ENCODE results near the gene JAK2. TPM values are rescaled to one million over a fixed set of nuclear protein-coding genes. Genes with fewer than 3 reads are reported as not detected.
"Not testable (repeated sequence)": the region's sequence is repeated elsewhere in the genome, so short reads cannot be mapped to it uniquely, and the experiment has no call there.

JAK2 gene
- total RNA-seq, 1 donor from 2014 or later, result 5.8 TPM

- H3K4me1 Mint-ChIP-seq (ENCODE audit: low read depth, unreplicated experiment), result no peaks in the 10 kb centered on the region
- no peak for DNase-seq
- no peaks in the 10 kb centered on the region for H3K9me3 Mint-ChIP-seq (ENCODE audit: unreplicated experiment)
- no peak overlapping the region for H3K4me3 Mint-ChIP-seq (ENCODE audit: unreplicated experiment)
- H3K27me3 Mint-ChIP-seq (ENCODE audit: unreplicated experiment), result no peaks in the 10 kb centered on the region
- TF ChIP-seq, protein P1, sequence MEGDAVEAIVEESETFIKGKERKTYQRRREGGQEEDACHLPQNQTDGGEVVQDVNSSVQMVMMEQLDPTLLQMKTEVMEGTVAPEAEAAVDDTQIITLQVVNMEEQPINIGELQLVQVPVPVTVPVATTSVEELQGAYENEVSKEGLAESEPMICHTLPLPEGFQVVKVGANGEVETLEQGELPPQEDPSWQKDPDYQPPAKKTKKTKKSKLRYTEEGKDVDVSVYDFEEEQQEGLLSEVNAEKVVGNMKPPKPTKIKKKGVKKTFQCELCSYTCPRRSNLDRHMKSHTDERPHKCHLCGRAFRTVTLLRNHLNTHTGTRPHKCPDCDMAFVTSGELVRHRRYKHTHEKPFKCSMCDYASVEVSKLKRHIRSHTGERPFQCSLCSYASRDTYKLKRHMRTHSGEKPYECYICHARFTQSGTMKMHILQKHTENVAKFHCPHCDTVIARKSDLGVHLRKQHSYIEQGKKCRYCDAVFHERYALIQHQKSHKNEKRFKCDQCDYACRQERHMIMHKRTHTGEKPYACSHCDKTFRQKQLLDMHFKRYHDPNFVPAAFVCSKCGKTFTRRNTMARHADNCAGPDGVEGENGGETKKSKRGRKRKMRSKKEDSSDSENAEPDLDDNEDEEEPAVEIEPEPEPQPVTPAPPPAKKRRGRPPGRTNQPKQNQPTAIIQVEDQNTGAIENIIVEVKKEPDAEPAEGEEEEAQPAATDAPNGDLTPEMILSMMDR (IDR thresholded peaks at IDR 0.05; ENCODE audit: partially characterized antibody, unreplicated experiment), result no peak
- H3K36me3 Mint-ChIP-seq (ENCODE audit: unreplicated experiment), result no peaks in the 10 kb centered on the region
- no peak overlapping the region for H3K27ac Mint-ChIP-seq (ENCODE audit: unreplicated experiment)
Measured at GRCh38 chr9:4939118-4939561, 45.9 kb upstream of the JAK2 start.

DNA sequence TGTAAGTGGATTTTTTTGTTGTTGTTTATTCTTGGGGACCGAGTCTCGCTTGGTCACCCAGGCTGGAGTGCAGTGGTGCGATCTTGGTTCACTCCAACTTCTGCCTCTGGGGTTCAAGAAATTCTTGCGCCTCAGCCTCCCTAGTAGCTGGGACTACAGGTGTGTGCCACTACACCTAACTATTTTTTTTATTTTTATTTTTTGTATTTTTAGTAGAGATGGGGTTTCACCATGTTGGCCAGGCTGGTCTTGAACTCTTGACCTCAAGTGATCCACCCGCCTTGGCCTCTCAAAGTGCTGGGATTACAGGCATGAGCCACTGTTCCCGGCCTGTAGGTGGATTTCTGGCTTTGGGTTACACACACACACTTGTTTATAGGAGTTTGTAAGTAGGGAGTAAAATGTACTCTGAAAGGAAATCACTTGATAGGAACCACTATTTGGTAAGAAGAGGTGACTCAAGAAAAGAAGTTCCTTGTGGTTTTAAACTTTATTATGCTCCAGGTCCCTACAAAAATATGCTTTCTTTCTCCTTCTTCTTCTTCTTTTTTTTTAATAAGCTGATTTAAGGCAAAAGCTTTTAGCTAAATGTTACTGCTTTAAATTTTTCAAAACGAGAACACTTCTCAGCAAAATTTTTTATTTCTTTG is 42.9 kb upstream of the JAK2 start:
- not testable (repeated sequence) for DNase-seq; H3K27me3 Mint-ChIP-seq (ENCODE audit: unreplicated experiment); H3K4me3 Mint-ChIP-seq (ENCODE audit: unreplicated experiment); H3K9me3 Mint-ChIP-seq (ENCODE audit: unreplicated experiment); H3K27ac Mint-ChIP-seq (ENCODE audit: unreplicated experiment); H3K4me1 Mint-ChIP-seq (ENCODE audit: low read depth, unreplicated experiment); H3K36me3 Mint-ChIP-seq (ENCODE audit: unreplicated experiment)

GRCh38 chr9:4943346-4943745 is 41.7 kb upstream of the JAK2 start:
- H3K27ac Mint-ChIP-seq (ENCODE audit: unreplicated experiment), result no peak overlapping the region
- H3K4me3 Mint-ChIP-seq (ENCODE audit: unreplicated experiment), result no peak overlapping the region
- H3K27me3 Mint-ChIP-seq (ENCODE audit: unreplicated experiment), result no peaks in the 10 kb centered on the region
- TF ChIP-seq, protein P1 (IDR thresholded peaks at IDR 0.05; ENCODE audit: partially characterized antibody, unreplicated experiment), result no peak
- H3K36me3 Mint-ChIP-seq (ENCODE audit: unreplicated experiment), result no peaks in the 10 kb centered on the region
- H3K9me3 Mint-ChIP-seq (ENCODE audit: unreplicated experiment), result no peaks in the 10 kb centered on the region
- H3K4me1 Mint-ChIP-seq (ENCODE audit: low read depth, unreplicated experiment), result no peaks in the 10 kb centered on the region
- DNase-seq, result no peak

- not testable (repeated sequence) for H3K36me3 Mint-ChIP-seq (ENCODE audit: unreplicated experiment); H3K27me3 Mint-ChIP-seq (ENCODE audit: unreplicated experiment); DNase-seq; H3K4me3 Mint-ChIP-seq (ENCODE audit: unreplicated experiment); H3K27ac Mint-ChIP-seq (ENCODE audit: unreplicated experiment); H3K9me3 Mint-ChIP-seq (ENCODE audit: unreplicated experiment); H3K4me1 Mint-ChIP-seq (ENCODE audit: low read depth, unreplicated experiment)
Measured at GRCh38 chr9:4944431-4945211, 40.5 kb upstream of the JAK2 start.

GRCh38 chr9:4946937-4947336 is 38.1 kb upstream of the JAK2 start:
- no peak overlapping the region for H3K4me3 Mint-ChIP-seq (ENCODE audit: unreplicated experiment)
- no peak overlapping the region for H3K27ac Mint-ChIP-seq (ENCODE audit: unreplicated experiment)
- no peaks in the 10 kb centered on the region for H3K36me3 Mint-ChIP-seq (ENCODE audit: unreplicated experiment)
- no peaks in the 10 kb centered on the region for H3K27me3 Mint-ChIP-seq (ENCODE audit: unreplicated experiment)
- no peaks in the 10 kb centered on the region for H3K9me3 Mint-ChIP-seq (ENCODE audit: unreplicated experiment)
- TF ChIP-seq, protein P1 (IDR thresholded peaks at IDR 0.05; ENCODE audit: partially characterized antibody, unreplicated experiment), result no peak
- no peak for DNase-seq
- no peaks in the 10 kb centered on the region for H3K4me1 Mint-ChIP-seq (ENCODE audit: low read depth, unreplicated experiment)

- H3K9me3 Mint-ChIP-seq (ENCODE audit: unreplicated experiment), result peaks cover 8% of the 10 kb centered on the region
- no peaks in the 10 kb centered on the region for H3K27me3 Mint-ChIP-seq (ENCODE audit: unreplicated experiment)
- no peak overlapping the region for H3K27ac Mint-ChIP-seq (ENCODE audit: unreplicated experiment)
- TF ChIP-seq, protein P1 (IDR thresholded peaks at IDR 0.05; ENCODE audit: partially characterized antibody, unreplicated experiment), result no peak
- no peak overlapping the region for H3K4me3 Mint-ChIP-seq (ENCODE audit: unreplicated experiment)
- peaks cover 6% of the 10 kb centered on the region for H3K36me3 Mint-ChIP-seq (ENCODE audit: unreplicated experiment)
- DNase-seq, result no peak
- H3K4me1 Mint-ChIP-seq (ENCODE audit: low read depth, unreplicated experiment), result no peaks in the 10 kb centered on the region
Measured at GRCh38 chr9:4955836-4956235, 29.2 kb upstream of the JAK2 start.

All from glutamatergic neuron (in vitro differentiated cells).